ENCODE data around the gene GPR31. TPM values are rescaled to one million over a fixed set of nuclear protein-coding genes. Genes with fewer than 3 reads are reported as not detected.
"Not testable (repeated sequence)": the region's sequence is repeated elsewhere in the genome, so short reads cannot be mapped to it uniquely, and the experiment has no call there.

The GPR31 gene
- total and polyA plus RNA-seq, 2 of the 4 experiments (the other 2 are of a cell fraction), result not detected

GRCh38 chr6:167195941-167196610, 38.3 kb upstream of the GPR31 start:
- H2BK5ac ChIP-seq (ENCODE audit: low read depth, low read length, poor library complexity, severe bottlenecking); H2BK15ac ChIP-seq (ENCODE audit: low read depth, low read length); H3K4me1 ChIP-seq (ENCODE audit: control insufficient read depth, insufficient read depth, low read length); in situ Hi-C loops (cut with MboI; ENCODE audit: low sequenced_read_pairs); H2AK9ac ChIP-seq (replicated peaks; ENCODE audit: low read depth, low read length, poor library complexity); H3K4ac ChIP-seq (ENCODE audit: low read depth, low read length); H4K20me1 ChIP-seq (ENCODE audit: insufficient read depth, low read length); H3K4me3 ChIP-seq (ENCODE audit: insufficient read depth, low read depth, low read length); H4K8ac ChIP-seq (ENCODE audit: low read depth in 2 of 2, low read length in 2 of 2); H3K27me3 ChIP-seq (ENCODE audit: control insufficient read depth, insufficient read depth, low read length); H3K9me3 ChIP-seq (ENCODE audit: control insufficient read depth, insufficient read depth, low read length); H2AK5ac ChIP-seq (ENCODE audit: low read depth, low read length); H4K91ac ChIP-seq (ENCODE audit: insufficient read depth, low read depth, low read length); intact Hi-C loops (cut with micrococcal nuclease); H2BK120ac ChIP-seq (ENCODE audit: low read depth, low read length); H3K9me1 ChIP-seq (ENCODE audit: insufficient read depth, low read length); H3K79me1 ChIP-seq (ENCODE audit: low read depth in 1 of 2, low read length in 2 of 2); CTCF ChIA-PET; H3K9ac ChIP-seq (ENCODE audit: low read depth, low read length); H2AFZ ChIP-seq (replicated peaks; ENCODE audit: low read length, poor library complexity); H3K4me2 ChIP-seq (ENCODE audit: low read depth, low read length); H3K23ac ChIP-seq (ENCODE audit: low read depth, low read length); H4K5ac ChIP-seq (ENCODE audit: low read depth, low read length); H3K14ac ChIP-seq (replicated peaks; ENCODE audit: low read depth, low read length); BruUV-seq (replicated peaks); H3K36me3 ChIP-seq (ENCODE audit: control insufficient read depth, insufficient read depth, low read length); DNase-seq; H3K27ac ChIP-seq (ENCODE audit: insufficient read depth, low read length); dilution Hi-C loops (cut with HindIII; ENCODE audit: low sequenced_read_pairs, unreplicated experiment); H3K56ac ChIP-seq (ENCODE audit: extremely low read depth, insufficient read depth, low read length); ATAC-seq (ENCODE audit: low read depth); POLR2A ChIA-PET (ENCODE audit: unreplicated experiment); H3K18ac ChIP-seq (ENCODE audit: low read depth, low read length); H2BK20ac ChIP-seq (ENCODE audit: low read depth, low read length): not testable (repeated sequence)
- WGBS, 2 experiments (ENCODE audit: extremely low coverage in 2 of 2, insufficient read length in 1 of 2), result no CpG with 5 or more reads among the region's 21 CpGs

GRCh38 chr6:167193515-167194125, 35.8 kb upstream of the GPR31 start:
- intact Hi-C loops (cut with micrococcal nuclease); H2AFZ ChIP-seq (replicated peaks; ENCODE audit: low read length, poor library complexity); dilution Hi-C loops (cut with HindIII; ENCODE audit: low sequenced_read_pairs, unreplicated experiment); H3K27ac ChIP-seq (ENCODE audit: insufficient read depth, low read length); POLR2A ChIA-PET (ENCODE audit: unreplicated experiment); H2AK5ac ChIP-seq (ENCODE audit: low read depth, low read length); H2BK20ac ChIP-seq (ENCODE audit: low read depth, low read length); H3K9me3 ChIP-seq (ENCODE audit: control insufficient read depth, insufficient read depth, low read length); H3K56ac ChIP-seq (ENCODE audit: extremely low read depth, insufficient read depth, low read length); H3K79me1 ChIP-seq (ENCODE audit: low read depth in 1 of 2, low read length in 2 of 2); H3K14ac ChIP-seq (replicated peaks; ENCODE audit: low read depth, low read length); H3K23ac ChIP-seq (ENCODE audit: low read depth, low read length); H2AK9ac ChIP-seq (replicated peaks; ENCODE audit: low read depth, low read length, poor library complexity); H2BK15ac ChIP-seq (ENCODE audit: low read depth, low read length); H3K9me1 ChIP-seq (ENCODE audit: insufficient read depth, low read length); CTCF ChIA-PET; H4K91ac ChIP-seq (ENCODE audit: insufficient read depth, low read depth, low read length); H3K4me3 ChIP-seq (ENCODE audit: insufficient read depth, low read depth, low read length); ATAC-seq (ENCODE audit: low read depth); H4K5ac ChIP-seq (ENCODE audit: low read depth, low read length); BruUV-seq (replicated peaks); H3K18ac ChIP-seq (ENCODE audit: low read depth, low read length); H3K4ac ChIP-seq (ENCODE audit: low read depth, low read length); H2BK120ac ChIP-seq (ENCODE audit: low read depth, low read length); DNase-seq; H3K27me3 ChIP-seq (ENCODE audit: control insufficient read depth, insufficient read depth, low read length); H3K4me2 ChIP-seq (ENCODE audit: low read depth, low read length); in situ Hi-C loops (cut with MboI; ENCODE audit: low sequenced_read_pairs); H4K8ac ChIP-seq (ENCODE audit: low read depth in 2 of 2, low read length in 2 of 2); H3K9ac ChIP-seq (ENCODE audit: low read depth, low read length); H4K20me1 ChIP-seq (ENCODE audit: insufficient read depth, low read length); H3K4me1 ChIP-seq (ENCODE audit: control insufficient read depth, insufficient read depth, low read length); H2BK5ac ChIP-seq (ENCODE audit: low read depth, low read length, poor library complexity, severe bottlenecking); H3K36me3 ChIP-seq (ENCODE audit: control insufficient read depth, insufficient read depth, low read length): not testable (repeated sequence)
- WGBS, 2 experiments (ENCODE audit: extremely low coverage in 2 of 2, insufficient read length in 1 of 2), result 80% methylated on average over 1 of the region's 6 CpGs; no CpG with 5 or more reads in 1 of the 2 experiments
